Measurements from ENCODE around the gene KLHL40. TPM values are rescaled to one million over a fixed set of nuclear protein-coding genes. Genes with fewer than 3 reads are reported as not detected.

KLHL40 gene
- total and polyA plus RNA-seq, 12 donors = 0.03 to 0.54 (median 0.11) TPM; not detected in 9

DNA sequence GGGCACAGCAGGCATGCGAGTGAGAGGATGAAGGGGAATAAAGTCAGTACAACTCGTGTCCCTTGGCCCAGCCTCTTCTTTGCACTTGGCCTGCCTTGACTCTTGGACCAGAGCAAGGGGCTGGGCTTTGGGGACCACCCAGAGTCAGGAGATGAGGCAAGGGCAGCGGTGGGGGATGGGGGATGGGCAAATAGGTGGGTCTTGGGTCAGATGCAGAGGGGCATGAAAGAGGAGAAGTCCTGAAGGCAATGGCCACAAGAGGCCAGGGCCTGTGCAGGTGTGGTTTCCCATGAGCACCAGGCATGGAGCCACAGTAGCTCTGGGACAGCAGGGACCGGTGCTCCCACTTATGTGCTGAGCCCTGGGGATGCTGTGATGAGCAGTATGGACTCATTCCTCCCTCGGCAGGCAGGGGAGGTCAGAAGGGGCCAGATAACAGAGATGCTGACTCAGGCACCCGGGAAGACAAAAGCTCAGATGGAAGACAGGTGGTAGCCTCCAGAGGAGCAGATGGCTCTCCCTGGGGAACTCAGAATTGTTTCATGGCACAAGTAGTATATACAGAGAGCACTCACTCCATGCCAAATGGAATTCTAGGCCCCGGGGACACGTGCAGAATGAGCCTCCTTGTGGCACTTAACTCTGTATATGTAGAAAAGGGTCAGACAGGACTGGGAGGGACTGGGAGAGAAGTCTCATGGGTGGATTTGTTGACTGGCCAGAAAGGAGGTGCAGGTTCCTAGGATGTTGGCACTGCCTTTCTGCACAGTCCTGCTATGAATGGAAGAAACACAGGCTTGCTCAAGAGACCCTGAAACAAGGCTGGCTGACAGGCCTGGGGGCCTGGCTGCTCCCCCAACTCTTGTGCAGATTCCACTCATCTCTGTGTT is 17.6 kb upstream of the KLHL40 start:
- peaks cover 0 to 6% of the 10 kb centered on the region in 2 donors for H3K4me1 ChIP-seq (replicated peaks in 1 of 2)
- H3K4me3 ChIP-seq = no peak overlapping the region
- 44 to 59% (median 48%) methylated on average over 7 to 8 of the region's 8 CpGs for WGBS, 4 donors
- no peak for TF ChIP-seq POLR2A (IDR thresholded peaks at IDR 0.05)
- TF ChIP-seq, protein P1, sequence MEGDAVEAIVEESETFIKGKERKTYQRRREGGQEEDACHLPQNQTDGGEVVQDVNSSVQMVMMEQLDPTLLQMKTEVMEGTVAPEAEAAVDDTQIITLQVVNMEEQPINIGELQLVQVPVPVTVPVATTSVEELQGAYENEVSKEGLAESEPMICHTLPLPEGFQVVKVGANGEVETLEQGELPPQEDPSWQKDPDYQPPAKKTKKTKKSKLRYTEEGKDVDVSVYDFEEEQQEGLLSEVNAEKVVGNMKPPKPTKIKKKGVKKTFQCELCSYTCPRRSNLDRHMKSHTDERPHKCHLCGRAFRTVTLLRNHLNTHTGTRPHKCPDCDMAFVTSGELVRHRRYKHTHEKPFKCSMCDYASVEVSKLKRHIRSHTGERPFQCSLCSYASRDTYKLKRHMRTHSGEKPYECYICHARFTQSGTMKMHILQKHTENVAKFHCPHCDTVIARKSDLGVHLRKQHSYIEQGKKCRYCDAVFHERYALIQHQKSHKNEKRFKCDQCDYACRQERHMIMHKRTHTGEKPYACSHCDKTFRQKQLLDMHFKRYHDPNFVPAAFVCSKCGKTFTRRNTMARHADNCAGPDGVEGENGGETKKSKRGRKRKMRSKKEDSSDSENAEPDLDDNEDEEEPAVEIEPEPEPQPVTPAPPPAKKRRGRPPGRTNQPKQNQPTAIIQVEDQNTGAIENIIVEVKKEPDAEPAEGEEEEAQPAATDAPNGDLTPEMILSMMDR (IDR thresholded peaks at IDR 0.05) = no peak
- H3K9me3 ChIP-seq (replicated peaks in 1 of 3) = no peaks in the 10 kb centered on the region
- no peaks in the 10 kb centered on the region for H3K27me3 ChIP-seq
- no peak overlapping the region for H3K27ac ChIP-seq
- no peaks in the 10 kb centered on the region for H3K36me3 ChIP-seq (replicated peaks in 1 of 2)
- peak in 1 of 7 donors; percentile 16 for DNase-seq
- intact Hi-C loops (cut with DNase I) = no loop called here

DNA sequence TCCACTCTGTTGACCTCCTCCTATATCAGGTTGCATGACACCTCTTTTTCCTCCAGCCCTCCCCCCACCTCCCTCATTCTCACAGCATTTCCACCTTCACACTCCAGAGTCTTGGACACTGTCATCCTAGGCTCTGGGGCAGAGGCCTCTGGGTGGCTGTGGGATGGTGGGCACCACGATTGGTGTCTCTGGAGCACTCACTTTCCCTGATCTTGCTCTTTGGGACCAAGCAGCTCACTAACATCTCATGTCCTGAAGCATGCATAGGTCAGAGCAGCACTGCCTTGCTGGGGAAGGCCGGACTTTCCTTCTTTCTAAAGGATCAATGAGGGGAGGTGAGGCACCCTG is 16.9 kb upstream of the KLHL40 start:
- intact Hi-C loops (cut with DNase I) = no loop called here
- H3K27ac ChIP-seq = no peak overlapping the region
- H3K27me3 ChIP-seq = no peaks in the 10 kb centered on the region
- H3K4me3 ChIP-seq = no peak overlapping the region
- H3K4me1 ChIP-seq (replicated peaks in 1 of 2) = peaks cover 0 to 6% of the 10 kb centered on the region in 2 donors
- WGBS, 4 donors = 82 to 92% (median 91%) methylated on average over 2 of the region's 2 CpGs
- DNase-seq = peak in 2 of 7 donors; percentile 22 to 44
- H3K9me3 ChIP-seq (replicated peaks in 1 of 3) = no peaks in the 10 kb centered on the region
- H3K36me3 ChIP-seq (replicated peaks in 1 of 2) = no peaks in the 10 kb centered on the region
- no peak for TF ChIP-seq POLR2A (IDR thresholded peaks at IDR 0.05)

DNA sequence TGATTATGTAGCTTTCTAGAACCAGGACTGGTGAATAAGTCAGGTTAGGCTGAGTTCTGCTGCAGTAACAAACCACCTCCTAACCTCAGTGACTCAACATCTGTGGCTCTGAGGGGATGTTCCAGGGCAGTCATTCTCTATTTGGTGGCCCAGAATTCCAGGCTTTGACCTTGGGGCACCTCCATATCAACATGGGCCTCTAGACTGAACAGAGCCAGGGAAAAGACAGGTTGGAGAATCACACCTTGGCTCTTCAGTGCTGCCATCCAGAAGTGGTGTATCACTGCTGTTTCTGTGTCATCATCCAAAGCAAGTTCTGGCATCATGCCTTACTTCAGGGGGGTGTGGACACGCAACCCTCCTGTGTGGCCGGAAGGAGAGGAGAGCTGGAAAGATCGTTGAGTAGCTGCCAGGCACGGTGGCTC is 16.5 kb upstream of the KLHL40 start:
- Histone ChIP-seq H3K4me3 (no peak overlapping the region), H3K36me3 (replicated peaks in 1 of 2) (no peaks in the 10 kb centered on the region), H3K27me3 (no peaks in the 10 kb centered on the region), H3K4me1 (replicated peaks in 1 of 2) (peaks cover 0 to 6% of the 10 kb centered on the region in 2 donors), H3K9me3 (replicated peaks in 1 of 3) (no peaks in the 10 kb centered on the region), H3K27ac (no peak overlapping the region)
- peak in 3 of 7 donors; percentile 16 to 51 (median 34) for DNase-seq
- TF ChIP-seq, protein P1 (IDR thresholded peaks at IDR 0.05) = no peak
- TF ChIP-seq POLR2A (IDR thresholded peaks at IDR 0.05) = no peak
- WGBS, 4 donors = 73 to 84% (median 78%) methylated on average over 4 of the region's 4 CpGs
- intact Hi-C loops (cut with DNase I) = no loop called here

DNA sequence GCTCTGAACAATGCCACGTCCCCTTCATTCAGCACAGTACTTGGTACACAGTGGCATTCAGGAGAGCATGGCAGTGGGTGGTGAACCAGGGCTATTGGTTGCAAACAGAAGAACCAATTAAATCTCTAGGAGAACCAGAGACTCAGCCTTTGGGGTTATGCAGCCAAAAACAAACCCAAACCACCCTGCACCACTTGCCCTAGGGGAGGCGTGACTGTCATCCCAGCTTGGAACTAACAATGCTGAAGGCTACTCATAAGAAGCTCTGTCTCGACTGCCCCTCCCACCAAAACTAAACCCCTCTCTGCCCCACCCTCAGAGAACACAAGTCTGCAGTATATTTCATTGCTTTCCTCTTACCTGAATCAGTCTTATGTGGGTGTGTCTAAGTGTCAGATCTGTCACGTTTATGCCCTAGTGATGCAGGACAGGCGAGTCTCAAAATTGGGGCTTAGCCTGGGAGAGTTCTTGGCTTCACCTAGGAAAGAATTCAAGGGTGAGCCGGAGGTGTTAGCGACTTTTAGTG is 15.2 kb upstream of the KLHL40 start:
- DNase-seq = peak in 1 of 7 donors; percentile 16
- Histone ChIP-seq H3K27me3 (no peaks in the 10 kb centered on the region), H3K27ac (no peak overlapping the region), H3K4me3 (no peak overlapping the region), H3K9me3 (replicated peaks in 1 of 3) (no peaks in the 10 kb centered on the region), H3K4me1 (replicated peaks in 1 of 2) (peaks cover 0 to 6% of the 10 kb centered on the region in 2 donors), H3K36me3 (replicated peaks in 1 of 2) (no peaks in the 10 kb centered on the region)
- 77 to 88% (median 83%) methylated on average over 7 of the region's 7 CpGs for WGBS, 4 donors
- intact Hi-C loops (cut with DNase I) = no loop called here
- no peak for TF ChIP-seq POLR2A (IDR thresholded peaks at IDR 0.05)
- TF ChIP-seq, protein P1 (IDR thresholded peaks at IDR 0.05) = no peak
